HepG2 (cell line): ENCODE measurements around the gene NEK3. TPM values are rescaled to one million over a fixed set of nuclear protein-coding genes. Genes with fewer than 3 reads are reported as not detected.
A peak's percentile ranks its signal among the peaks of the same experiment; 100 is the strongest.

Source experiments
- FOSL2 ChIP-seq: sonication (generic); formaldehyde crosslinking; IDR thresholded peaks from 2 replicates; pipeline ENCODE4 v1.4.0; 2020; ENCODE audit warnings: missing genetic modification reagents
- HNF1A ChIP-seq, 2 experiments: sonication (generic) in 1 of 2; formaldehyde crosslinking in 1 of 2; IDR thresholded peaks; 2 replicates each; pipeline versions ENCODE4 v1.4.0 to v1.6.1; 2016 to 2020; ENCODE audit warnings: borderline replicate concordance in 1 of 2, low read depth in 1 of 2, mild to moderate bottlenecking in 1 of 2, missing genetic modification reagents in 1 of 2
- LBX2 ChIP-seq: sonication (generic); formaldehyde crosslinking; IDR thresholded peaks from 2 replicates; pipeline ENCODE4 v1.5.0; 2020; ENCODE audit warnings: missing genetic modification reagents, mild to moderate bottlenecking, borderline replicate concordance
- MTF1 ChIP-seq: sonication (generic); formaldehyde crosslinking; IDR thresholded peaks from 2 replicates; pipeline ENCODE4 v1.5.0; 2020; ENCODE audit warnings: missing genetic modification reagents
- NCOA2 ChIP-seq: sonication (generic); formaldehyde crosslinking; IDR thresholded peaks from 2 replicates; pipeline ENCODE4 v1.8.0; 2022; ENCODE audit warnings: inconsistent platforms
- RARA ChIP-seq: IDR thresholded peaks from 2 replicates; pipeline ENCODE4 v1.6.1; 2016; ENCODE audit warnings: missing genetic modification reagents, missing compliant biosample characterization
- SOX5 ChIP-seq: IDR thresholded peaks from 2 replicates; pipeline ENCODE4 v1.6.1; 2016; ENCODE audit warnings: borderline replicate concordance
- TCF7 ChIP-seq: sonication (generic); IDR thresholded peaks from 2 replicates; pipeline ENCODE4 v1.6.1; 2016; ENCODE audit warnings: antibody characterized with exemption, low read depth
- ZMYM3 ChIP-seq: sonication (generic); formaldehyde crosslinking; IDR thresholded peaks from 2 replicates; pipeline ENCODE4 v1.5.1; 2020; ENCODE audit warnings: mild to moderate bottlenecking, missing genetic modification reagents
- ZNF12 ChIP-seq: sonication (generic); formaldehyde crosslinking; IDR thresholded peaks from 2 replicates; pipeline ENCODE4 v1.5.0; 2020; ENCODE audit warnings: missing genetic modification reagents
- ZNF510 ChIP-seq: sonication (generic); formaldehyde crosslinking; IDR thresholded peaks from 2 replicates; pipeline ENCODE4 v1.4.0; 2020; ENCODE audit warnings: low read depth, mild to moderate bottlenecking, missing genetic modification reagents
- ZNF574 ChIP-seq: sonication (generic); formaldehyde crosslinking; IDR thresholded peaks from 2 replicates; pipeline ENCODE4 v1.4.0; 2020; ENCODE audit warnings: missing genetic modification reagents
- ZNF878 ChIP-seq: sonication (generic); formaldehyde crosslinking; IDR thresholded peaks from 2 replicates; pipeline ENCODE4 v1.8.1; 2023; ENCODE audit warnings: mild to moderate bottlenecking, missing genetic modification reagents, moderate library complexity
- polyA plus RNA-seq, 8 experiments: library from polyadenylated mRNA; depleted of rRNA in 3 of 8; stranded (reverse) in 7 of 8; unstranded in 1 of 8; fragments of >200 nt; fragmentation: Illumina TruSeq in 4 of 8; extraction: Trizol in 4 of 8; gene quantifications; 2 replicates each; pipeline versions ENCODE4 v1.2.1 to v1.2.3, GENCODE V29; 2011 to 2016; ENCODE audit warnings: low read depth in 4 of 8, missing spikeins in 1 of 8, mixed read lengths in 1 of 8; ENCODE audit not compliant: insufficient read depth in 1 of 8
- total RNA-seq, 5 experiments: library from RNA; depleted of rRNA; stranded (reverse); fragments of >200 nt; fragmentation: Illumina TruSeq; extraction: Trizol; gene quantifications; 2 replicates each; pipeline ENCODE4 v1.2.3, GENCODE V29; 2016; ENCODE audit warnings: low read depth in 1 of 5
- TF ChIP-seq, protein P1 (sequence below): IDR thresholded peaks from 2 replicates; pipeline ENCODE4 v1.6.1; 2016; ENCODE audit warnings: mild to moderate bottlenecking
- TF ChIP-seq, protein P2 (sequence below): sonication (generic); formaldehyde crosslinking; IDR thresholded peaks from 2 replicates; pipeline ENCODE4 v1.4.0; 2020; ENCODE audit warnings: missing genetic modification reagents, borderline replicate concordance
- TF ChIP-seq, protein P3 (sequence below): IDR thresholded peaks from 2 replicates; pipeline ENCODE4 v1.6.1; 2016; ENCODE audit warnings: missing genetic modification reagents, missing compliant biosample characterization
- TF ChIP-seq, protein P4 (sequence below): IDR thresholded peaks from 2 replicates; pipeline ENCODE4 v1.6.1; 2018; ENCODE audit warnings: missing genetic modification reagents, mild to moderate bottlenecking, missing compliant biosample characterization

The NEK3 gene
- total and polyA plus RNA-seq, 2 of the 13 experiments (the other 11 are each of a cell fraction or from before 2014, with no cell fraction given): 36.7 to 68.2 TPM

DNA sequence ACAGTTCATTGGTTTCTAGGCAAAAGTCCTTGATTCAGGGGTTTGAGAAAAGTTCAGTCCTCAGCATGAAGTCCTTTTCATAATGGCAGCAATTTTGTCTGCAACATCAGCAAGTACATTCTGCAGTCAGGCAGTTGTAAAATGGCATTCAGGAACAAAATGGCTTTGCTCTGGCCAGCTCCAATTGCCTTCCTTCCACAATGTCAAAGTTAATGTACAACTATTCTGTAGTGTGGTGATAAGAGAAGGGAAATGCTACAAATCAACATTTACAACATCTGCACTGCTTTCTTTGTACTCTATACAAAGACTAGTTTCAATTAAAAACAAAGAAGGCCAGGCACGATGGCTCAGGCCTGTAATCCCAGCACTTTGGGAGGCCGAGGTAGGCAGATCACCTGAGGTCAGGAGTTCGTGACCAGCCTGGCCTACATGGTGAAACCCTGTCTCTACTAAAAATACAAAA, 1.8 kb upstream of the NEK3 start (continued):
- TF ChIP-seq, protein P1, sequence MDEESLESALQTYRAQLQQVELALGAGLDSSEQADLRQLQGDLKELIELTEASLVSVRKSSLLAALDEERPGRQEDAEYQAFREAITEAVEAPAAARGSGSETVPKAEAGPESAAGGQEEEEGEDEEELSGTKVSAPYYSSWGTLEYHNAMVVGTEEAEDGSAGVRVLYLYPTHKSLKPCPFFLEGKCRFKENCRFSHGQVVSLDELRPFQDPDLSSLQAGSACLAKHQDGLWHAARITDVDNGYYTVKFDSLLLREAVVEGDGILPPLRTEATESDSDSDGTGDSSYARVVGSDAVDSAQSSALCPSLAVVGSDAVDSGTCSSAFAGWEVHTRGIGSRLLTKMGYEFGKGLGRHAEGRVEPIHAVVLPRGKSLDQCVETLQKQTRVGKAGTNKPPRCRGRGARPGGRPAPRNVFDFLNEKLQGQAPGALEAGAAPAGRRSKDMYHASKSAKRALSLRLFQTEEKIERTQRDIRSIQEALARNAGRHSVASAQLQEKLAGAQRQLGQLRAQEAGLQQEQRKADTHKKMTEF (CRISPR knock-in tag): peak; percentile 47
- TF ChIP-seq ZNF12 (CRISPR knock-in tag) (peak; percentile 42; the same call in 1 of the 2 replicates), NCOA2 (CRISPR knock-in tag) (peak; percentile 67; the same call in 1 of the 2 replicates), ZNF574 (peak; percentile 55; the same call in 1 of the 2 replicates), ZNF510 (peak; percentile 55; the same call in 1 of the 2 replicates), RARA (CRISPR knock-in tag) (peak; percentile 90), ZMYM3 (CRISPR knock-in tag) (peak; percentile 26; the same call in 1 of the 2 replicates), SOX5 (CRISPR knock-in tag) (peak; percentile 95; the same call in 1 of the 2 replicates), LBX2 (CRISPR knock-in tag) (no peak), HNF1A (IDR thresholded peaks at IDR 0.05; ENCODE audit: low read depth) (peak; percentile 89), HNF1A (CRISPR knock-in tag; IDR thresholded peaks at IDR 0.05; ENCODE audit: borderline replicate concordance) (peak; percentile 95; the same call in 1 of the 2 replicates), TCF7 (peak; percentile 47; the same call in 1 of the 2 replicates), MTF1 (CRISPR knock-in tag) (0 out of 2 replicates have a peak, but pooled peaks have one; percentile 49), ZNF878 (0 out of 2 replicates have a peak, but pooled peaks have one; percentile 32), FOSL2 (CRISPR knock-in tag) (peak; percentile 56)
- TF ChIP-seq, protein P2, sequence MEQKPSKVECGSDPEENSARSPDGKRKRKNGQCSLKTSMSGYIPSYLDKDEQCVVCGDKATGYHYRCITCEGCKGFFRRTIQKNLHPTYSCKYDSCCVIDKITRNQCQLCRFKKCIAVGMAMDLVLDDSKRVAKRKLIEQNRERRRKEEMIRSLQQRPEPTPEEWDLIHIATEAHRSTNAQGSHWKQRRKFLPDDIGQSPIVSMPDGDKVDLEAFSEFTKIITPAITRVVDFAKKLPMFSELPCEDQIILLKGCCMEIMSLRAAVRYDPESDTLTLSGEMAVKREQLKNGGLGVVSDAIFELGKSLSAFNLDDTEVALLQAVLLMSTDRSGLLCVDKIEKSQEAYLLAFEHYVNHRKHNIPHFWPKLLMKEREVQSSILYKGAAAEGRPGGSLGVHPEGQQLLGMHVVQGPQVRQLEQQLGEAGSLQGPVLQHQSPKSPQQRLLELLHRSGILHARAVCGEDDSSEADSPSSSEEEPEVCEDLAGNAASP (CRISPR knock-in tag): peak; percentile 76; the same call in 1 of the 2 replicates
- TF ChIP-seq, protein P3, sequence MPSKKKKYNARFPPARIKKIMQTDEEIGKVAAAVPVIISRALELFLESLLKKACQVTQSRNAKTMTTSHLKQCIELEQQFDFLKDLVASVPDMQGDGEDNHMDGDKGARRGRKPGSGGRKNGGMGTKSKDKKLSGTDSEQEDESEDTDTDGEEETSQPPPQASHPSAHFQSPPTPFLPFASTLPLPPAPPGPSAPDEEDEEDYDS (CRISPR knock-in tag): peak; percentile 77
- TF ChIP-seq, protein P4, sequence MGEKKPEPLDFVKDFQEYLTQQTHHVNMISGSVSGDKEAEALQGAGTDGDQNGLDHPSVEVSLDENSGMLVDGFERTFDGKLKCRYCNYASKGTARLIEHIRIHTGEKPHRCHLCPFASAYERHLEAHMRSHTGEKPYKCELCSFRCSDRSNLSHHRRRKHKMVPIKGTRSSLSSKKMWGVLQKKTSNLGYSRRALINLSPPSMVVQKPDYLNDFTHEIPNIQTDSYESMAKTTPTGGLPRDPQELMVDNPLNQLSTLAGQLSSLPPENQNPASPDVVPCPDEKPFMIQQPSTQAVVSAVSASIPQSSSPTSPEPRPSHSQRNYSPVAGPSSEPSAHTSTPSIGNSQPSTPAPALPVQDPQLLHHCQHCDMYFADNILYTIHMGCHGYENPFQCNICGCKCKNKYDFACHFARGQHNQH (CRISPR knock-in tag): peak; percentile 56; the same call in 1 of the 2 replicates
